CD14-positive monocyte (primary cell): Measurements from ENCODE around the gene ANGPTL7. TPM values are rescaled to one million over a fixed set of nuclear protein-coding genes. Genes with fewer than 3 reads are reported as not detected.
A peak's percentile ranks its signal among the peaks of the same experiment; 100 is the strongest.

ENCODE experiments used
- DNase-seq, 3 donors: peaks; one replicate each; pipeline ENCODE4 v3.0.0-alpha.2; 2011 to 2022
- H2AFZ ChIP-seq: 2 replicates; pipeline ENCODE4 v1.6.0; 2012; ENCODE audit warnings: mild to moderate bottlenecking, low read depth, low read length, inconsistent platforms; ENCODE audit not compliant: insufficient read depth, poor library complexity, severe bottlenecking
- H3K27ac ChIP-seq, 2 donors: 1 replicate in 1 of 2; 2 replicates in 1 of 2; pipeline ENCODE4 v1.5.1; 2012 to 2013; ENCODE audit warnings: low read length in 2 of 2, control low read depth in 1 of 2, inconsistent platforms in 1 of 2, low read depth in 1 of 2, mild to moderate bottlenecking in 1 of 2
- H3K27me3 ChIP-seq, 2 donors: one replicate each; pipeline versions ENCODE4 v1.6.0 to v1.6.1; 2011 to 2013; ENCODE audit warnings: low read length in 2 of 2; ENCODE audit not compliant: control insufficient read depth in 2 of 2, insufficient read depth in 2 of 2
- H3K36me3 ChIP-seq, 2 donors: replicated peaks in 1 of 2; 1 replicate in 1 of 2; 2 replicates in 1 of 2; pipeline versions ENCODE4 v1.5.1 to v1.6.1; 2012 to 2013; ENCODE audit warnings: low read length in 2 of 2, control low read depth in 1 of 2, inconsistent platforms in 1 of 2, mild to moderate bottlenecking in 1 of 2; ENCODE audit not compliant: insufficient read depth in 2 of 2, control insufficient read depth in 1 of 2
- H3K4me1 ChIP-seq, 2 donors: 1 replicate in 1 of 2; 2 replicates in 1 of 2; pipeline versions ENCODE4 v1.5.1 to v1.6.1; 2012 to 2013; ENCODE audit warnings: low read length in 2 of 2, control low read depth in 1 of 2, inconsistent platforms in 1 of 2, mild to moderate bottlenecking in 1 of 2, moderate library complexity in 1 of 2; ENCODE audit not compliant: insufficient read depth in 2 of 2, control insufficient read depth in 1 of 2
- H3K4me2 ChIP-seq: replicated peaks from 2 replicates; pipeline ENCODE3; 2012; ENCODE audit warnings: low read length, moderate library complexity, mild to moderate bottlenecking; ENCODE audit not compliant: poor library complexity, severe bottlenecking; ENCODE audit errors: extremely low read depth
- H3K4me3 ChIP-seq, 3 experiments: fragments of 200-600 bp in 1 of 3; sonication (generic) in 1 of 3; replicated peaks in 1 of 3; 1 replicate in 2 of 3; 2 replicates in 1 of 3; pipeline ENCODE4 v1.5.1; 2011 to 2013; ENCODE audit warnings: low read length in 3 of 3, mild to moderate bottlenecking in 3 of 3, control low read depth in 2 of 3, low read depth in 2 of 3, inconsistent platforms in 1 of 3, moderate library complexity in 1 of 3
- H3K79me2 ChIP-seq: 2 replicates; pipeline ENCODE4 v1.6.0; 2012; ENCODE audit warnings: mild to moderate bottlenecking, control low read depth, inconsistent platforms, low read length, moderate library complexity; ENCODE audit not compliant: insufficient read depth
- H3K9ac ChIP-seq: 2 replicates; pipeline ENCODE4 v1.6.0; 2017; ENCODE audit warnings: low read length, mild to moderate bottlenecking; ENCODE audit not compliant: insufficient read depth, poor library complexity, severe bottlenecking
- H3K9me3 ChIP-seq, 2 donors: replicated peaks in 1 of 2; 1 replicate in 1 of 2; 2 replicates in 1 of 2; pipeline versions ENCODE4 v1.5.1 to v1.6.1; 2012 to 2013; ENCODE audit warnings: low read length in 2 of 2, control low read depth in 1 of 2; ENCODE audit not compliant: control insufficient read depth in 1 of 2, insufficient read depth in 1 of 2
- H4K20me1 ChIP-seq: 2 replicates; pipeline ENCODE4 v1.6.0; 2012; ENCODE audit warnings: mild to moderate bottlenecking, low read length, control low read depth, moderate library complexity; ENCODE audit not compliant: insufficient read depth
- H3K27ac Mint-ChIP-seq, 7 donors: one replicate each; pipeline ENCODE4 v1.8.0; 2020; ENCODE audit warnings: mild to moderate bottlenecking in 7 of 7, mixed read lengths in 7 of 7, moderate library complexity in 6 of 7, inconsistent platforms in 2 of 7
- H3K27me3 Mint-ChIP-seq, 3 donors: one replicate each; pipeline ENCODE4 v1.8.0; 2021 to 2022; ENCODE audit warnings: low read depth in 3 of 3, mild to moderate bottlenecking in 3 of 3, mixed read lengths in 3 of 3, moderate library complexity in 3 of 3, inconsistent platforms in 1 of 3
- H3K36me3 Mint-ChIP-seq, 2 donors: one replicate each; pipeline ENCODE4 v1.8.0; 2020; ENCODE audit warnings: mixed read lengths in 2 of 2, inconsistent platforms in 1 of 2, mild to moderate bottlenecking in 1 of 2
- H3K4me1 Mint-ChIP-seq: one replicate; pipeline ENCODE4 v1.8.0; 2020; ENCODE audit warnings: mild to moderate bottlenecking, mixed read lengths
- H3K4me3 Mint-ChIP-seq, 2 donors: one replicate each; pipeline ENCODE4 v1.8.0; 2020; ENCODE audit warnings: mild to moderate bottlenecking in 2 of 2, mixed read lengths in 2 of 2, moderate library complexity in 1 of 2
- H3K9me3 Mint-ChIP-seq, 7 donors: one replicate each; pipeline ENCODE4 v1.8.0; 2020 to 2022; ENCODE audit warnings: mixed read lengths in 7 of 7, mild to moderate bottlenecking in 6 of 7, moderate library complexity in 6 of 7, inconsistent platforms in 2 of 7
- CTCF ChIP-seq: fragments of 200-600 bp; IDR thresholded peaks from one replicate; pipeline ENCODE4 v1.8.0; 2022; ENCODE audit warnings: antibody characterized with exemption, mild to moderate bottlenecking
- WGBS: methylation state at CpG from one replicate; pipeline ENCODE4 v1.1.5; 2013; ENCODE audit warnings: missing lambda C conversion rate; ENCODE audit not compliant: insufficient coverage; 5-methylcytosine and 5-hydroxymethylcytosine counted together
- intact Hi-C, 2 donors: fragments of 100-400 bp; cut with micrococcal nuclease; formaldehyde crosslinking; loops; one replicate each; pipeline versions ENCODE4 v1.15.0 to v1.15.1; 2023
- polyA plus RNA-seq, 3 donors: library from polyadenylated mRNA; depleted of rRNA in 1 of 3; unstranded in 2 of 3; stranded (reverse) in 1 of 3; fragments of 300-500 nt in 2 of 3; fragments of >200 nt in 1 of 3; fragmentation: Illumina TruSeq in 2 of 3; gene quantifications; 1 replicate in 2 of 3; 2 replicates in 1 of 3; pipeline ENCODE4 v1.2.3, GENCODE V29; 2012 to 2021

The ANGPTL7 gene
- polyA plus RNA-seq, 3 donors, result not detected

- no peak for DNase-seq
- TF ChIP-seq CTCF, result no peak
- Histone ChIP-seq H3K79me2 (no peaks in the 10 kb centered on the region), H3K4me2 (no peak overlapping the region), H3K27ac (no peak overlapping the region), H3K4me1 (no peaks in the 10 kb centered on the region), H3K4me3 (no peak overlapping the region), H3K27me3 (no peaks in the 10 kb centered on the region), H3K9me3 (no peaks in the 10 kb centered on the region), H3K9ac (no peak overlapping the region), H4K20me1 (no peaks in the 10 kb centered on the region), H3K36me3 (peaks cover 48 to 81% of the 10 kb centered on the region in 2 donors), H2AFZ (no peak overlapping the region)
- 100% methylated on average over 1 of the region's 3 CpGs for WGBS
- peaks cover 63 to 66% of the 10 kb centered on the region in 2 donors for H3K36me3 Mint-ChIP-seq
- peaks cover 0 to 2% (median 0%) of the 10 kb centered on the region in 3 donors for H3K27me3 Mint-ChIP-seq
- peaks cover 0 to 2% (median 0%) of the 10 kb centered on the region in 7 donors for H3K9me3 Mint-ChIP-seq
- no peaks in the 10 kb centered on the region for H3K4me1 Mint-ChIP-seq
- intact Hi-C loops, result no loop called here
- peak overlapping the region in 1 of 7 donors; percentile 34 for H3K27ac Mint-ChIP-seq
- no peak overlapping the region for H3K4me3 Mint-ChIP-seq
Measured at GRCh38 chr1:11156441-11156840, 32.7 kb upstream of the ANGPTL7 start.

- intact Hi-C loops, result no loop called here
- TF ChIP-seq CTCF, result no peak
- H3K36me3 Mint-ChIP-seq, result peaks cover 66 to 67% of the 10 kb centered on the region in 2 donors
Measured at GRCh38 chr1:11156963-11157362, 32.2 kb upstream of the ANGPTL7 start.

More at GRCh38 chr1:11156963-11157362, 32.2 kb upstream of the ANGPTL7 start:
- Histone ChIP-seq H3K9ac (no peak overlapping the region), H3K4me1 (no peaks in the 10 kb centered on the region), H3K27ac (no peak overlapping the region), H3K4me3 (no peak overlapping the region), H3K36me3 (peaks cover 46 to 76% of the 10 kb centered on the region in 2 donors), H3K27me3 (no peaks in the 10 kb centered on the region), H4K20me1 (no peaks in the 10 kb centered on the region), H2AFZ (no peak overlapping the region), H3K9me3 (no peaks in the 10 kb centered on the region), H3K79me2 (no peaks in the 10 kb centered on the region), H3K4me2 (no peak overlapping the region)
- no peak overlapping the region for H3K4me3 Mint-ChIP-seq
- peaks cover 0 to 2% (median 0%) of the 10 kb centered on the region in 7 donors for H3K9me3 Mint-ChIP-seq
- no peaks in the 10 kb centered on the region for H3K4me1 Mint-ChIP-seq
- peak overlapping the region in 2 of 7 donors; percentile 26 to 34 for H3K27ac Mint-ChIP-seq
- 100% methylated on average over 1 of the region's 7 CpGs for WGBS
- no peak for DNase-seq
- H3K27me3 Mint-ChIP-seq, result peaks cover 0 to 2% (median 0%) of the 10 kb centered on the region in 3 donors
